HepG2 (cell line): ENCODE data around the gene PEAK3. TPM values are rescaled to one million over a fixed set of nuclear protein-coding genes. Genes with fewer than 3 reads are reported as not detected.

Experiments
- ATAC-seq: fragments of 200-7000 bp; cut with Tn5 transposase; 3 replicates; pipeline ENCODE4 v1.9.1; 2020; ENCODE audit warnings: mild to moderate bottlenecking, moderate library complexity
- BruUV-seq: library from RNA; stranded (reverse); fragments of 400-500 nt; replicated peaks from 2 replicates; lab custom pipeline; 2021; lab: Mats Ljungman, UMichigan
- CTCF ChIA-PET: fragments of 300-600 bp; formaldehyde crosslinking; extraction: SDS; loops from one replicate; lab custom pipeline; 2021; ENCODE audit warnings: low total read pairs, inconsistent platforms, low intra/inter-chr PET ratio; lab: Yijun Ruan, JAX
- POLR2A ChIA-PET: fragments of 350-600 bp; sonication (Branson Sonifier 250); formaldehyde crosslinking; loops from one replicate; lab custom pipeline; 2020; ENCODE audit warnings: antibody characterized with exemption, inconsistent platforms; lab: Yijun Ruan, JAX
- DNase-seq: peaks from one replicate; pipeline ENCODE4 v3.0.0-alpha.2; 2015; ENCODE audit warnings: low spot score
- FAIRE-seq: peaks from 3 replicates; lab custom pipeline; 2011; peaks lifted over from hg19 to GRCh38; lab: Jason Lieb, UNC
- H2AFZ ChIP-seq: one replicate; pipeline ENCODE4 v1.6.1; 2011; ENCODE audit warnings: low read length, inconsistent platforms
- H3K27ac ChIP-seq: fragments of 300-600 bp; 3 replicates; pipeline ENCODE4 v1.8.0; 2011; ENCODE audit warnings: mixed run types, mild to moderate bottlenecking, mixed read lengths, low read length, inconsistent platforms; ENCODE audit not compliant: insufficient read depth; ENCODE audit errors: extremely low read length
- H3K27me3 ChIP-seq, 2 experiments: fragments of 200-600 bp in 1 of 2; 2 replicates in 1 of 2; 3 replicates in 1 of 2; pipeline versions ENCODE4 v1.6.0 to v1.8.0; 2011; ENCODE audit warnings: low read length in 2 of 2, mild to moderate bottlenecking in 2 of 2, moderate library complexity in 2 of 2, inconsistent platforms in 1 of 2; ENCODE audit not compliant: insufficient read depth in 2 of 2, control insufficient read depth in 1 of 2
- H3K36me3 ChIP-seq, 2 experiments: fragments of 200-600 bp in 1 of 2; replicated peaks in 1 of 2; 2 replicates in 1 of 2; 3 replicates in 1 of 2; pipeline versions ENCODE4 v1.5.1 to v1.8.0; 2011; ENCODE audit warnings: low read length in 2 of 2, inconsistent platforms in 1 of 2; ENCODE audit not compliant: insufficient read depth in 2 of 2, control insufficient read depth in 1 of 2
- H3K4me1 ChIP-seq: 2 replicates; pipeline ENCODE4 v1.5.1; 2012; ENCODE audit warnings: low read length, inconsistent platforms; ENCODE audit not compliant: insufficient read depth
- H3K4me2 ChIP-seq: 2 replicates; pipeline ENCODE4 v1.6.0; 2011; ENCODE audit warnings: low read depth, low read length, inconsistent platforms
- H3K4me3 ChIP-seq, 3 experiments: fragments of 200-600 bp in 1 of 3; sonication (generic), shearing (Covaris generic) in 1 of 3; replicated peaks in 1 of 3; 2 replicates each; pipeline ENCODE4 v1.5.1; 2011 to 2016; ENCODE audit warnings: low read length in 3 of 3, inconsistent platforms in 2 of 3, low read depth in 2 of 3, mild to moderate bottlenecking in 2 of 3, control low read depth in 1 of 3, mixed read lengths in 1 of 3; ENCODE audit not compliant: insufficient read depth in 1 of 3
- H3K79me2 ChIP-seq: one replicate; pipeline ENCODE4 v1.6.1; 2011; ENCODE audit warnings: low read length, inconsistent platforms; ENCODE audit not compliant: insufficient read depth
- H3K9ac ChIP-seq: 2 replicates; pipeline ENCODE4 v1.6.0; 2011; ENCODE audit warnings: mild to moderate bottlenecking, low read depth, low read length, inconsistent platforms; ENCODE audit not compliant: insufficient read depth
- H3K9me3 ChIP-seq: 2 replicates; pipeline ENCODE4 v1.5.1; 2012; ENCODE audit warnings: mild to moderate bottlenecking, low read length
- H4K20me1 ChIP-seq: 2 replicates; pipeline ENCODE4 v1.6.0; 2011; ENCODE audit warnings: inconsistent platforms, mild to moderate bottlenecking, low read length, moderate library complexity; ENCODE audit not compliant: insufficient read depth
- CBX2 ChIP-seq, 2 experiments: fragments of 200-600 bp in 1 of 2; sonication (generic); formaldehyde crosslinking in 1 of 2; IDR thresholded peaks; 2 replicates each; pipeline versions ENCODE4 v1.7.0 to v1.8.1; 2018 to 2022; ENCODE audit warnings: low read depth in 2 of 2, low read length in 1 of 2, mild to moderate bottlenecking in 1 of 2, missing genetic modification reagents in 1 of 2
- DPF2 ChIP-seq: sonication (generic); formaldehyde crosslinking; IDR thresholded peaks from 2 replicates; pipeline ENCODE4 v1.4.0; 2020; ENCODE audit warnings: mild to moderate bottlenecking, low read depth, missing genetic modification reagents, borderline replicate concordance
- E2F1 ChIP-seq: sonication (generic); formaldehyde crosslinking; IDR thresholded peaks from 2 replicates; pipeline ENCODE4 v1.5.0; 2020; ENCODE audit warnings: missing genetic modification reagents
- EEA1 ChIP-seq: sonication (generic); formaldehyde crosslinking; IDR thresholded peaks from 2 replicates; pipeline ENCODE4 v1.5.1; 2020; ENCODE audit warnings: mild to moderate bottlenecking, missing genetic modification reagents, borderline replicate concordance
- GABPA ChIP-seq, 2 experiments: IDR thresholded peaks; 2 replicates each; pipeline ENCODE4 v1.6.1; 2011 to 2016; ENCODE audit warnings: low read depth in 2 of 2, low read length in 1 of 2, missing biosample characterization in 1 of 2, missing genetic modification characterization in 1 of 2
- KLF13 ChIP-seq: sonication (generic); formaldehyde crosslinking; IDR thresholded peaks from 2 replicates; pipeline ENCODE4 v1.4.0; 2020; ENCODE audit warnings: mild to moderate bottlenecking, missing genetic modification reagents
- KMT2A ChIP-seq: sonication (generic); formaldehyde crosslinking; IDR thresholded peaks from 2 replicates; pipeline ENCODE4 v1.4.0; 2020; ENCODE audit warnings: missing genetic modification reagents
- NCOA1 ChIP-seq: sonication (generic); formaldehyde crosslinking; IDR thresholded peaks from 2 replicates; pipeline ENCODE4 v1.9.0; 2021; ENCODE audit warnings: missing genetic modification reagents
- NR2F1 ChIP-seq, 2 experiments: fragments of 450-650 bp in 1 of 2; formaldehyde crosslinking in 1 of 2; IDR thresholded peaks; 2 replicates each; pipeline versions ENCODE4 v1.5.0 to v1.6.1; 2016 to 2020; ENCODE audit warnings: mild to moderate bottlenecking in 1 of 2, missing compliant biosample characterization in 1 of 2, missing genetic modification reagents in 1 of 2, moderate library complexity in 1 of 2
- POGZ ChIP-seq: sonication (generic); formaldehyde crosslinking; IDR thresholded peaks from 2 replicates; pipeline ENCODE4 v1.4.0; 2020; ENCODE audit warnings: mild to moderate bottlenecking, missing genetic modification reagents
- POLR2AphosphoS2 ChIP-seq: IDR thresholded peaks from 2 replicates; pipeline ENCODE4 v1.6.1; 2011; ENCODE audit warnings: low read depth, low read length, improper control_type of control experiment
- SNAI1 ChIP-seq: sonication (generic); formaldehyde crosslinking; IDR thresholded peaks from 2 replicates; pipeline ENCODE4 v1.5.0; 2020; ENCODE audit warnings: mild to moderate bottlenecking, missing genetic modification reagents, borderline replicate concordance
- SRSF9 ChIP-seq: fragments of 200-400 bp; formaldehyde crosslinking; IDR thresholded peaks from 2 replicates; pipeline ENCODE4 v1.6.1; 2018; ENCODE audit warnings: borderline replicate concordance, mild to moderate bottlenecking, low read depth, low read length; ENCODE audit not compliant: insufficient read depth, poor library complexity, severe bottlenecking
- STAT5B ChIP-seq: sonication (generic); formaldehyde crosslinking; IDR thresholded peaks from 2 replicates; pipeline ENCODE4 v1.4.0; 2020; ENCODE audit warnings: missing genetic modification reagents
- ZEB1 ChIP-seq: IDR thresholded peaks from 2 replicates; pipeline ENCODE4 v1.6.1; 2012; ENCODE audit warnings: mild to moderate bottlenecking, low read depth, inconsistent platforms; ENCODE audit not compliant: insufficient replicate concordance
- ZNF24 ChIP-seq: fragments of 450-650 bp; IDR thresholded peaks from 2 replicates; pipeline ENCODE4 v1.6.1; 2017; ENCODE audit warnings: antibody characterized with exemption, mild to moderate bottlenecking
- ZNF333 ChIP-seq: sonication (generic); formaldehyde crosslinking; IDR thresholded peaks from 2 replicates; pipeline ENCODE4 v1.4.0; 2020; ENCODE audit warnings: mild to moderate bottlenecking, missing genetic modification reagents, borderline replicate concordance
- ZNF441 ChIP-seq: sonication (generic); formaldehyde crosslinking; IDR thresholded peaks from 2 replicates; pipeline ENCODE4 v1.7.0; 2021; ENCODE audit warnings: missing genetic modification reagents, borderline replicate concordance
- ZNF501 ChIP-seq: sonication (generic); formaldehyde crosslinking; IDR thresholded peaks from 2 replicates; pipeline ENCODE4 v1.5.1; 2020; ENCODE audit warnings: mild to moderate bottlenecking, moderate library complexity, missing genetic modification reagents
- ZNF563 ChIP-seq: sonication (generic); formaldehyde crosslinking; IDR thresholded peaks from 2 replicates; pipeline ENCODE4 v1.8.0; 2022; ENCODE audit warnings: mild to moderate bottlenecking, moderate library complexity, missing genetic modification reagents
- ZNF704 ChIP-seq: sonication (generic); formaldehyde crosslinking; IDR thresholded peaks from 2 replicates; pipeline ENCODE4 v1.8.1; 2023; ENCODE audit warnings: mild to moderate bottlenecking, inconsistent platforms, moderate library complexity, missing genetic modification reagents, borderline replicate concordance
- WGBS: methylation state at CpG from one replicate; pipeline ENCODE4 v1.1.6; 2017; ENCODE audit warnings: low lambda C conversion rate; 5-methylcytosine and 5-hydroxymethylcytosine counted together
- in situ Hi-C: cut with HindIII; loops from 2 replicates; pipeline ENCODE4 v1.10.0; 2017; ENCODE audit warnings: low pct_unique_long_range_greater_than_20kb; ENCODE audit not compliant: extremely low pct_ligation_motif_present
- intact Hi-C: fragments of 100-400 bp; cut with micrococcal nuclease; formaldehyde crosslinking; loops from one replicate; pipeline ENCODE4 v1.10.0; 2022; ENCODE audit not compliant: unreplicated experiment
- polyA plus RNA-seq, 8 experiments: library from polyadenylated mRNA; depleted of rRNA in 3 of 8; stranded (reverse) in 7 of 8; unstranded in 1 of 8; fragments of >200 nt; fragmentation: Illumina TruSeq in 4 of 8; extraction: Trizol in 4 of 8; gene quantifications; 2 replicates each; pipeline versions ENCODE4 v1.2.1 to v1.2.3, GENCODE V29; 2011 to 2016; ENCODE audit warnings: low read depth in 4 of 8, missing spikeins in 1 of 8, mixed read lengths in 1 of 8; ENCODE audit not compliant: insufficient read depth in 1 of 8
- total RNA-seq, 5 experiments: library from RNA; depleted of rRNA; stranded (reverse); fragments of >200 nt; fragmentation: Illumina TruSeq; extraction: Trizol; gene quantifications; 2 replicates each; pipeline ENCODE4 v1.2.3, GENCODE V29; 2016; ENCODE audit warnings: low read depth in 1 of 5

PEAK3 gene
- total and polyA plus RNA-seq, 2 of the 13 experiments (the other 11 are each of a cell fraction or from before 2014, with no cell fraction given): not detected

- peaks cover 8 to 10% of the 10 kb centered on the region in 2 experiments; a peak in 3 of 5 replicates for H3K36me3 ChIP-seq
- H2AFZ ChIP-seq: no peak overlapping the region
- H3K4me3 ChIP-seq: peak overlapping the region; percentile 54 to 83 (median 74)
- BruUV-seq: TSS peak; percentile 60
- intact Hi-C loops: loop anchor here (5.0 to 10.0 kb wide), 3 partner anchors 35 to 82 kb away; partner anchors contain the start of gene AP3D1
- DNase-seq: no peak
- ChIA-PET POLR2A (interaction anchor here (0.7 to 5.8 kb wide), 6 partner anchors 15 to 157 kb away, joined by 4 to 35 read pairs (median 4); no protein-coding TSS in a partner anchor), CTCF (interaction anchor here (1.2 to 2.4 kb wide), 4 partner anchors 17 to 79 kb away, joined by 4 to 17 read pairs (median 8); no protein-coding TSS in a partner anchor)
- no peak for FAIRE-seq
- peaks cover 83% of the 10 kb centered on the region for H3K4me1 ChIP-seq
- no peak for ATAC-seq
- H3K27ac ChIP-seq: peak overlapping the region; percentile 97
- H3K9me3 ChIP-seq: no peaks in the 10 kb centered on the region
- H3K27me3 ChIP-seq: no peaks in the 10 kb centered on the region
- in situ Hi-C loops: loop anchor here (10.0 kb wide), 1 partner anchor 78 kb away; no protein-coding TSS in a partner anchor
- H4K20me1 ChIP-seq: peaks cover 52% of the 10 kb centered on the region
- H3K4me2 ChIP-seq: peak overlapping the region; percentile 98
- H3K9ac ChIP-seq: peak overlapping the region; percentile 85
- peaks cover 60% of the 10 kb centered on the region for H3K79me2 ChIP-seq
- 30% methylated on average over 38 of the region's 43 CpGs for WGBS
- TF ChIP-seq ZEB1: no peak
- TF ChIP-seq DPF2 (CRISPR knock-in tag): no peak
- TF ChIP-seq NR2F1 (CRISPR knock-in tag; IDR thresholded peaks at IDR 0.05): no peak
- no peak for TF ChIP-seq STAT5B (CRISPR knock-in tag)
- TF ChIP-seq ZNF704 (CRISPR knock-in tag): no peak
- TF ChIP-seq SNAI1: no peak
- TF ChIP-seq NCOA1 (CRISPR knock-in tag): no peak
- TF ChIP-seq ZNF24: no peak
- TF ChIP-seq ZNF501 (CRISPR knock-in tag): no peak
- no peak for TF ChIP-seq E2F1 (CRISPR knock-in tag)
- TF ChIP-seq SRSF9: no peak
- TF ChIP-seq POGZ (CRISPR knock-in tag): no peak
- no peak for TF ChIP-seq ZNF441 (CRISPR knock-in tag)
- TF ChIP-seq GABPA (IDR thresholded peaks at IDR 0.05; ENCODE audit: low read depth, low read length): no peak
- TF ChIP-seq GABPA (CRISPR knock-in tag; IDR thresholded peaks at IDR 0.05; ENCODE audit: low read depth): no peak
- TF ChIP-seq POLR2AphosphoS2: no peak
- TF ChIP-seq ZNF333 (CRISPR knock-in tag): 0 out of 2 replicates have a peak, but pooled peaks have one; percentile 3
- TF ChIP-seq KMT2A (CRISPR knock-in tag): no peak; the same call in none of the 2 replicates
- no peak for TF ChIP-seq EEA1 (CRISPR knock-in tag)
- no peak; the same call in 1 of the 2 replicates for TF ChIP-seq ZNF563
- no peak for TF ChIP-seq KLF13 (CRISPR knock-in tag)
- TF ChIP-seq CBX2 (IDR thresholded peaks at IDR 0.05; ENCODE audit: low read depth, low read length): no peak
- TF ChIP-seq CBX2 (CRISPR knock-in tag; IDR thresholded peaks at IDR 0.05; ENCODE audit: low read depth): no peak
Observed at GRCh38 chr19:2237051-2237868, 44.7 kb downstream of the PEAK3 start.
